HFFc6 (cell line): ENCODE measurements around the gene POLR3A. TPM values are rescaled to one million over a fixed set of nuclear protein-coding genes. Genes with fewer than 3 reads are reported as not detected.

Experiments
- DNase-seq: peaks from one replicate; pipeline ENCODE4 v3.0.0-alpha.2; 2018
- H3K27ac Mint-ChIP-seq: 2 replicates; pipeline ENCODE4 v1.8.0; 2020; ENCODE audit warnings: mild to moderate bottlenecking, mixed read lengths
- H3K27me3 Mint-ChIP-seq: 2 replicates; pipeline ENCODE4 v1.8.0; 2021; ENCODE audit warnings: mild to moderate bottlenecking, moderate library complexity, mixed read lengths; ENCODE audit not compliant: insufficient read depth
- H3K36me3 Mint-ChIP-seq: 2 replicates; pipeline ENCODE4 v1.8.0; 2021; ENCODE audit warnings: low read depth, mixed read lengths
- H3K4me1 Mint-ChIP-seq: 2 replicates; pipeline ENCODE4 v1.8.0; 2020; ENCODE audit warnings: low read depth, mixed read lengths
- H3K4me3 Mint-ChIP-seq: 2 replicates; pipeline ENCODE4 v1.8.0; 2020; ENCODE audit warnings: mild to moderate bottlenecking, moderate library complexity, mixed read lengths
- H3K9me3 Mint-ChIP-seq: 2 replicates; pipeline ENCODE4 v1.8.0; 2020; ENCODE audit warnings: mild to moderate bottlenecking, mixed read lengths
- total RNA-seq, 6 experiments: library from RNA; stranded (reverse); fragmentation: NEBNext Ultra II Directional; extraction: Animal tissue kit (Norgen Biotek cat#: 25700); gene quantifications; 2 replicates in 1 of 6; 3 replicates in 5 of 6; pipeline ENCODE4 v1.2.3, GENCODE V29; 2021
- TF ChIP-seq, protein P1 (sequence below): fragments of 200-600 bp; sonication (generic); IDR thresholded peaks from 2 replicates; pipeline ENCODE4 v1.5.0; 2021; ENCODE audit warnings: antibody characterized with exemption, mild to moderate bottlenecking

Gene POLR3A
- total RNA-seq, 6 experiments from 2014 or later: 18.0 to 21.0 (median 19.8) TPM

DNA sequence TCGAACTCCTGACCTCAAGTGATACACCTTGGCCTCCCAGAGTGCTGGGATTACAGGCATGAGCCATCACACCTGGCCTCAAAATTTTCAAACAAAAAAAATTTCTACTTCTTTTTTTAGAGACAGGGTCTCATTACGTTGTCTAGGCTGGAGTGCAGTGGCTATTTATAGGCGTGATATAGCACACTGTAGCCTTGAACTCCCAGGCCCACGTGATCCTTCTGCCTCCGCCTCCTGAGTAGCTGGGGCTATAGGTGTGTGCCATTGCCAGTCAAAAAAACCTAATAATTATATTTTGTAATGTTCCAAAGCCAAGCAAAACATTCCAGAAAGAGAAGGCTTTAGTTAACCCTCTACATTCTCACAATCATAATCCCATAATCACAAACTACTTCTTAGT, 13.8 kb downstream of the POLR3A start:
- Mint-ChIP-seq H3K27me3 (no peaks in the 10 kb centered on the region), H3K4me3 (no peak overlapping the region), H3K9me3 (no peaks in the 10 kb centered on the region), H3K27ac (no peak overlapping the region), H3K4me1 (no peaks in the 10 kb centered on the region), H3K36me3 (peaks cover 22% of the 10 kb centered on the region)
- TF ChIP-seq, protein P1, sequence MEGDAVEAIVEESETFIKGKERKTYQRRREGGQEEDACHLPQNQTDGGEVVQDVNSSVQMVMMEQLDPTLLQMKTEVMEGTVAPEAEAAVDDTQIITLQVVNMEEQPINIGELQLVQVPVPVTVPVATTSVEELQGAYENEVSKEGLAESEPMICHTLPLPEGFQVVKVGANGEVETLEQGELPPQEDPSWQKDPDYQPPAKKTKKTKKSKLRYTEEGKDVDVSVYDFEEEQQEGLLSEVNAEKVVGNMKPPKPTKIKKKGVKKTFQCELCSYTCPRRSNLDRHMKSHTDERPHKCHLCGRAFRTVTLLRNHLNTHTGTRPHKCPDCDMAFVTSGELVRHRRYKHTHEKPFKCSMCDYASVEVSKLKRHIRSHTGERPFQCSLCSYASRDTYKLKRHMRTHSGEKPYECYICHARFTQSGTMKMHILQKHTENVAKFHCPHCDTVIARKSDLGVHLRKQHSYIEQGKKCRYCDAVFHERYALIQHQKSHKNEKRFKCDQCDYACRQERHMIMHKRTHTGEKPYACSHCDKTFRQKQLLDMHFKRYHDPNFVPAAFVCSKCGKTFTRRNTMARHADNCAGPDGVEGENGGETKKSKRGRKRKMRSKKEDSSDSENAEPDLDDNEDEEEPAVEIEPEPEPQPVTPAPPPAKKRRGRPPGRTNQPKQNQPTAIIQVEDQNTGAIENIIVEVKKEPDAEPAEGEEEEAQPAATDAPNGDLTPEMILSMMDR: no peak
- DNase-seq: no peak

DNA sequence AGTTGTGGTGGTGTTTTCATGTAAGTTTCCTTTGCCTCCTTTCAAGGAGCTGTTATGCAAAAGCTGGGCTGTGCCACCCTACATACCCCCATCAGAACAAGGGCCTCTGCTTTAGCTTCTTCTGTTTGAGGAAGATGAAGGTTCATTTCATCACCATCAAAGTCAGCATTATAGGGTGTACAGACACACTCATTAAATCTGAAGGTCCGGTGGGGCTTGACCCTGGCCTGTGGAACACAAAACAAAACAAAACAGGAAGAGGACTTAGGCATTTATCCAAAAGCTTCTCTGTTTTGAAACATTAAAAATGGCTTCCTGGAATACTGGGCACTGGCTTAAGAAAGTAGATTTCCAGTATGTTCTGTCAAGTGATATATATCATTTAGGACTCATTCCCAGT, 15.8 kb downstream of the POLR3A start:
- no peak for DNase-seq
- Mint-ChIP-seq H3K4me3 (no peak overlapping the region), H3K9me3 (no peaks in the 10 kb centered on the region), H3K36me3 (peaks cover 27% of the 10 kb centered on the region), H3K27me3 (no peaks in the 10 kb centered on the region), H3K27ac (no peak overlapping the region), H3K4me1 (no peaks in the 10 kb centered on the region)
- TF ChIP-seq, protein P1: no peak

DNA sequence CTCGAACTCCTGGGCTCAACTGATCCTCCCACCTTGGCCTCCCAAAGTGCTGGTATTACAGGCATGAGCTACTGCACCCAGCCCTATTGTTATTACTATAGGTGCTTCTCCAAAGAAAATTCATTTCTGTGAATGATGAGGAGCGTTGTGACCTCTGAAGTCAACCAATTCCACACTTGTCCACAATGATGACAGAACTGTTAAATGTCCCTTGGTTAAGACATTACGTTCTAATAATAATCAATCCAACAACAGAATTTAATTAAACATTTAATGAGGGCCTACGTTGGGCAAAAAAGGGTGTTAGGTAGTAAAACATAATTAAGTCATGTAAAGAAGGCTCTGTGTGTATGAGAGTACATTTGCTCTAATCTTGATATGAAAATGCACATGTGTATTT, 18.2 kb downstream of the POLR3A start:
- Mint-ChIP-seq H3K27me3 (no peaks in the 10 kb centered on the region), H3K4me1 (no peaks in the 10 kb centered on the region), H3K27ac (no peak overlapping the region), H3K4me3 (no peak overlapping the region), H3K9me3 (no peaks in the 10 kb centered on the region), H3K36me3 (peaks cover 17% of the 10 kb centered on the region)
- DNase-seq: no peak
- TF ChIP-seq, protein P1: no peak

DNA sequence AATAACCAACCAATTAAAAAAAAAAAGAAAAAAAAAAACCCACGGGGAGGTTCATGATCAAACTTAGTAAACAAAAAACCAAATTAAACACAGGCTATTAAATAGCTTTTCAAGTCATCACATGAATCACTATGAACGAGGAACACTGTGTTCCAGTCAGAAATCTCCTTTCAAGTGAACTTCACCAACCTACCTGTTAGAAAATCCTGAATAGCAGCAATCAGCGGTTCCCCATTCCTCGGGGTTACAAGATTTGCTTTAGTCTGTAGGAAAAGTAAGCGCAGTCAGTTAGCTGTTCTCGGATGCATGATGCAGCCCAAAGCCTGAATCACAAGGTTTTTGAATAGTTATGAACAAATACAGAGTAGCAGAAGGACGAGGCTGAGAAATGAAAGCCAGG, 19.0 kb downstream of the POLR3A start:
- no peak for DNase-seq
- H3K36me3 Mint-ChIP-seq: peaks cover 17% of the 10 kb centered on the region
- no peak overlapping the region for H3K27ac Mint-ChIP-seq
- no peaks in the 10 kb centered on the region for H3K4me1 Mint-ChIP-seq
- no peaks in the 10 kb centered on the region for H3K9me3 Mint-ChIP-seq
- TF ChIP-seq, protein P1: no peak
- H3K4me3 Mint-ChIP-seq: no peak overlapping the region
- no peaks in the 10 kb centered on the region for H3K27me3 Mint-ChIP-seq

DNA sequence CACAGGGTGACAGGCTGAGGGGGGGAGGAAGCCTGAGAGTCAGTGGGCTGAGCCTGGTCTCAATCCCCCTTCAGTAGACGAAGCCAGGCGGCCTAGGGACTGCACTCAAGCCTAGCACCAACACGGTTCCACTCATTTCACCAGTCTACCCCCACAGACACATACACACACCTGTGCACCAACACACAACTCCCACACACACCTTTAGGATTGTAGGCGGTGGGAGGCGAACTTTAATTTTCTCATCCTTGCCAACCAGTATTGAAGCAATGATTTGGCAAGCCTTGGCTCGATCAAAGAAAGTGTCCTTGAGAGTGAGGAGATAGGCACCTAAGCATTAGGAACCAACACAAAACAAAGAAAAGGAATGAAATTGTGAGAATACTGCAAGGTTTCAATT, 19.7 kb downstream of the POLR3A start:
- no peaks in the 10 kb centered on the region for H3K4me1 Mint-ChIP-seq
- H3K27me3 Mint-ChIP-seq: no peaks in the 10 kb centered on the region
- no peak for DNase-seq
- H3K36me3 Mint-ChIP-seq: peaks cover 13% of the 10 kb centered on the region
- no peaks in the 10 kb centered on the region for H3K9me3 Mint-ChIP-seq
- H3K27ac Mint-ChIP-seq: no peak overlapping the region
- TF ChIP-seq, protein P1: no peak
- H3K4me3 Mint-ChIP-seq: no peak overlapping the region

DNA sequence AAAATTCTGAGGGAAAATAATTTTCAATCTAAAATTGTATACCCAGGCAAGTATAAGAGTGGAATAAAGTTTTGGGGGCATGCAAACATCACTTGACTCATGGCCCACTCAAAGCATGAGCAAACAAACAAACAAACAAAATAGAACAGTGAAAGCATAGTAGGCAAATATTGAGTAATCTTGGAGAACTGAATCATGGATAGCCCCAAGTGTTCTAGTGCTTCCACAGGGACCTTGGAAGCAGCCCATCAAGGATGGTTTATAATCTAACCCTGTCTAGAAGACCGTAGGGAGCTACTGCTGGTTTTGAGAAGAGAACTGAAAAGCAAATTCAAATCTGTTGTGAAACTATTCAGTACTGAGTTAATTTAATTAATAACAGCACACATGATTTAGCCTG, 22.1 kb downstream of the POLR3A start:
- Mint-ChIP-seq H3K4me3 (no peak overlapping the region), H3K27me3 (peaks cover 1% of the 10 kb centered on the region; the same call in 1 of the 2 replicates), H3K4me1 (no peaks in the 10 kb centered on the region), H3K9me3 (no peaks in the 10 kb centered on the region), H3K27ac (no peak overlapping the region), H3K36me3 (peaks cover 26% of the 10 kb centered on the region)
- TF ChIP-seq, protein P1: no peak
- DNase-seq: no peak
